ENCODE results near the gene LFNG.
A peak's percentile ranks its signal among the peaks of the same experiment; 100 is the strongest.

LFNG gene

GRCh38 chr7:2504128-2504888, 15.3 kb upstream of the LFNG start:
- no peak for DNase-seq

GRCh38 chr7:2504889-2505375, 14.6 kb upstream of the LFNG start:
- no peak for DNase-seq

- no peak for DNase-seq
These were observed 14.2 kb upstream of the LFNG start for GRCh38 chr7:2505401-2505800.

GRCh38 chr7:2507208-2507916, 12.2 kb upstream of the LFNG start:
- DNase-seq = no peak

- DNase-seq = no peak
These were observed 11.7 kb upstream of the LFNG start for GRCh38 chr7:2507917-2508306.

GRCh38 chr7:2508327-2509215, 11.0 kb upstream of the LFNG start:
- DNase-seq = peak; percentile 75 to 79

GRCh38 chr7:2509298-2509906, 10.2 kb upstream of the LFNG start:
- no peak for DNase-seq

GRCh38 chr7:2510130-2510776, 9.3 kb upstream of the LFNG start:
- no peak for DNase-seq

- DNase-seq = peak; percentile 65 to 74
These were observed 8.4 kb upstream of the LFNG start for GRCh38 chr7:2510909-2511768.

GRCh38 chr7:2511769-2512168, 7.8 kb upstream of the LFNG start:
- no peak for DNase-seq

- no peak for DNase-seq
These were observed 7.4 kb upstream of the LFNG start for GRCh38 chr7:2512179-2512661.

- DNase-seq = no peak
These were observed 6.9 kb upstream of the LFNG start for GRCh38 chr7:2512713-2513112.

- DNase-seq = no peak
These were observed 5.9 kb upstream of the LFNG start for GRCh38 chr7:2513702-2514101.

GRCh38 chr7:2514473-2515423, 4.8 kb upstream of the LFNG start:
- DNase-seq = no peak

GRCh38 chr7:2515424-2516193, 4.0 kb upstream of the LFNG start:
- DNase-seq = no peak

GRCh38 chr7:2516194-2516555, 3.4 kb upstream of the LFNG start:
- no peak for DNase-seq

- no peak for DNase-seq
These were observed 2.5 kb upstream of the LFNG start for GRCh38 chr7:2517026-2517425.

- DNase-seq = no peak
These were observed 1.7 kb upstream of the LFNG start for GRCh38 chr7:2517678-2518507.

All from activated T-cell treated with anti-CD3 and anti-CD28 coated beads, Interleukin-2, amount 50 U/mL, for 48 hours (primary cell).